Measurements from ENCODE around the gene JADE1. TPM values are rescaled to one million over a fixed set of nuclear protein-coding genes. Genes with fewer than 3 reads are reported as not detected.

JADE1 gene
- total RNA-seq, 4 donors from 2014 or later, result 18.7 to 50.2 (median 35.7) TPM

GRCh38 chr4:128813965-128814364 lies 4.5 kb downstream of the JADE1 start:
- no peak overlapping the region for H3K27ac ChIP-seq
- no peaks in the 10 kb centered on the region for H3K9me3 ChIP-seq
- H3K27me3 ChIP-seq, result no peaks in the 10 kb centered on the region
- H3K4me1 ChIP-seq, result peaks cover 0 to 3% of the 10 kb centered on the region in 2 donors
- TF ChIP-seq POLR2A (IDR thresholded peaks at IDR 0.05) (no peak), CTCF (IDR thresholded peaks at IDR 0.05) (no peak)
- no peak for DNase-seq
- no peaks in the 10 kb centered on the region for H3K36me3 ChIP-seq
- no peak overlapping the region for H3K4me3 ChIP-seq
- intact Hi-C loops (cut with DNase I; ENCODE audit: low total_unique reads), result loop anchor here (5.0 kb wide), 1 partner anchor 362 kb away; no protein-coding TSS in a partner anchor

- Histone ChIP-seq H3K36me3 (no peaks in the 10 kb centered on the region), H3K27ac (no peak overlapping the region), H3K27me3 (no peaks in the 10 kb centered on the region), H3K4me3 (no peak overlapping the region), H3K9me3 (no peaks in the 10 kb centered on the region), H3K4me1 (peaks cover 0 to 3% of the 10 kb centered on the region in 2 donors)
- TF ChIP-seq POLR2A (IDR thresholded peaks at IDR 0.05) (no peak), CTCF (IDR thresholded peaks at IDR 0.05) (no peak)
- intact Hi-C loops (cut with DNase I; ENCODE audit: low total_unique reads), result no loop called here
- no peak for DNase-seq
Observed at GRCh38 chr4:128818442-128818841, 8.9 kb downstream of the JADE1 start.

GRCh38 chr4:128819082-128819742 lies 9.7 kb downstream of the JADE1 start:
- no peaks in the 10 kb centered on the region for H3K9me3 ChIP-seq
- peaks cover 0 to 3% of the 10 kb centered on the region in 2 donors for H3K4me1 ChIP-seq
- intact Hi-C loops (cut with DNase I; ENCODE audit: low total_unique reads), result no loop called here
- no peaks in the 10 kb centered on the region for H3K27me3 ChIP-seq
- no peak for TF ChIP-seq CTCF (IDR thresholded peaks at IDR 0.05)
- TF ChIP-seq POLR2A (IDR thresholded peaks at IDR 0.05), result no peak
- no peaks in the 10 kb centered on the region for H3K36me3 ChIP-seq
- H3K4me3 ChIP-seq, result no peak overlapping the region
- no peak for DNase-seq
- H3K27ac ChIP-seq, result no peak overlapping the region

- H3K4me1 ChIP-seq, result peaks cover 0 to 3% of the 10 kb centered on the region in 2 donors
Observed at GRCh38 chr4:128820671-128821070, 11.2 kb downstream of the JADE1 start.

More at GRCh38 chr4:128820671-128821070, 11.2 kb downstream of the JADE1 start:
- H3K27me3 ChIP-seq, result no peaks in the 10 kb centered on the region
- no peak for TF ChIP-seq POLR2A (IDR thresholded peaks at IDR 0.05)
- no peak for TF ChIP-seq CTCF (IDR thresholded peaks at IDR 0.05)
- intact Hi-C loops (cut with DNase I; ENCODE audit: low total_unique reads), result no loop called here
- H3K27ac ChIP-seq, result no peak overlapping the region
- DNase-seq, result no peak
- no peaks in the 10 kb centered on the region for H3K36me3 ChIP-seq
- no peaks in the 10 kb centered on the region for H3K9me3 ChIP-seq
- no peak overlapping the region for H3K4me3 ChIP-seq
